Skeletal muscle satellite cell (primary cell): Measurements from ENCODE around the gene PCSK6.

ENCODE experiments used
- H3K27me3 ChIP-seq: 2 replicates; pipeline ENCODE4 v1.7.0; 2013; ENCODE audit warnings: low read length; ENCODE audit not compliant: control insufficient read depth, insufficient read depth
- H3K36me3 ChIP-seq: 2 replicates; pipeline ENCODE4 v1.7.0; 2013; ENCODE audit warnings: mild to moderate bottlenecking, control low read depth, low read length; ENCODE audit not compliant: insufficient read depth
- H3K4me1 ChIP-seq: 2 replicates; pipeline ENCODE4 v1.7.0; 2013; ENCODE audit warnings: low read length; ENCODE audit not compliant: control insufficient read depth, insufficient read depth
- H3K4me2 ChIP-seq: 2 replicates; pipeline ENCODE4 v1.7.0; 2013; ENCODE audit warnings: mild to moderate bottlenecking, low read length
- H3K4me3 ChIP-seq: 2 replicates; pipeline ENCODE4 v1.7.0; 2013; ENCODE audit warnings: low read length
- H3K9ac ChIP-seq: 2 replicates; pipeline ENCODE4 v1.7.0; 2013; ENCODE audit warnings: mild to moderate bottlenecking, low read depth, low read length, moderate library complexity
- H3K9me3 ChIP-seq: replicated peaks from 2 replicates; pipeline ENCODE4 v1.7.0; 2013; ENCODE audit warnings: mild to moderate bottlenecking, control low read depth, low read length

PCSK6 gene

DNA sequence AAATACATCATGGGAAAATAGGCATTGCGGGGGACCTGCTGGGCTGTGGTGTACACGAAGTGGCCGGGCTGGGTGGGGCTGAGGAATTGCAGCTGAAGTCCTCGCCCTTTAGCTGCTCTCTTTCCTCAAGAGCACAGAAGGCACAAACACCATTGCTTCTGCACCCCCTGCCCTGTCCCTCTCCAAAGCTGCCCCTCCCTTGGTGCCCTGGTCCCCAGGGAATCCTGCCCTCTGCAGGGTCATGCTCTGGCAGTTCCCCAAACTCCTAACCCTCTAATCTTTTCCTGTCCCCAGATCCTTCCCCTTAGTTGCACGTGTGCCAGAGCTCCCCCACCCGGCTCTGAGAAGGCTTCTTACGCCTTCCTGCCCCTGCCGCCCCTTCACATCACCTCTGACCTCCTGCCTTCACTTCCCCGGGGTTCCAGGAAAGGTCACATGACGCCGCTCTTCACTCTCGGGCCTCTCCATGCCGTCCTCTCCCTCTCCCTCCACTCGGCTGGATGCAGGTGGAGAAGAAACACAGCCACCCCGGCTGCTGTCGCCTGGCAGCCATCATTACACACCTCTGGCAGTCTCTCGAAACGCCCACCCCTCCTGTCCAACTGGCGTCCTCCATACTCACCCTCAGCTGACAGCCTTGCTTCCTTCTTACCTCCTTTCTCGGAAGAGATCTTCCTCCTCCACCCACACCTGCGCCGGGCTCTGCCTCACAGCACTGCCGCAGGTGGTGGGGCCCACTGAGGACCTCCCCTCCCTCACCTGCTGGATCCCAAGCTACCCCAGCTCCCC lies 6.9 kb upstream of the PCSK6 start:
- H3K4me1 ChIP-seq = peaks cover 21% of the 10 kb centered on the region
- H3K4me3 ChIP-seq = no peak overlapping the region
- no peaks in the 10 kb centered on the region for H3K9me3 ChIP-seq
- H3K27me3 ChIP-seq = peaks cover 31% of the 10 kb centered on the region
- H3K4me2 ChIP-seq = no peak overlapping the region
- H3K36me3 ChIP-seq = no peaks in the 10 kb centered on the region
- H3K9ac ChIP-seq = no peak overlapping the region

- peaks cover 31% of the 10 kb centered on the region for H3K27me3 ChIP-seq
- no peak overlapping the region for H3K9ac ChIP-seq
- H3K9me3 ChIP-seq = no peaks in the 10 kb centered on the region
- H3K4me1 ChIP-seq = peaks cover 18% of the 10 kb centered on the region
- no peak overlapping the region for H3K4me3 ChIP-seq
- H3K36me3 ChIP-seq = no peaks in the 10 kb centered on the region
- H3K4me2 ChIP-seq = no peak overlapping the region
These were observed 6.1 kb upstream of the PCSK6 start for GRCh38 chr15:101495334-101496197.

GRCh38 chr15:101494251-101494796 lies 4.8 kb upstream of the PCSK6 start:
- Histone ChIP-seq H3K9me3 (no peaks in the 10 kb centered on the region), H3K4me2 (no peak overlapping the region), H3K9ac (no peak overlapping the region), H3K4me3 (no peak overlapping the region), H3K4me1 (peaks cover 6% of the 10 kb centered on the region), H3K36me3 (no peaks in the 10 kb centered on the region), H3K27me3 (peaks cover 34% of the 10 kb centered on the region)

DNA sequence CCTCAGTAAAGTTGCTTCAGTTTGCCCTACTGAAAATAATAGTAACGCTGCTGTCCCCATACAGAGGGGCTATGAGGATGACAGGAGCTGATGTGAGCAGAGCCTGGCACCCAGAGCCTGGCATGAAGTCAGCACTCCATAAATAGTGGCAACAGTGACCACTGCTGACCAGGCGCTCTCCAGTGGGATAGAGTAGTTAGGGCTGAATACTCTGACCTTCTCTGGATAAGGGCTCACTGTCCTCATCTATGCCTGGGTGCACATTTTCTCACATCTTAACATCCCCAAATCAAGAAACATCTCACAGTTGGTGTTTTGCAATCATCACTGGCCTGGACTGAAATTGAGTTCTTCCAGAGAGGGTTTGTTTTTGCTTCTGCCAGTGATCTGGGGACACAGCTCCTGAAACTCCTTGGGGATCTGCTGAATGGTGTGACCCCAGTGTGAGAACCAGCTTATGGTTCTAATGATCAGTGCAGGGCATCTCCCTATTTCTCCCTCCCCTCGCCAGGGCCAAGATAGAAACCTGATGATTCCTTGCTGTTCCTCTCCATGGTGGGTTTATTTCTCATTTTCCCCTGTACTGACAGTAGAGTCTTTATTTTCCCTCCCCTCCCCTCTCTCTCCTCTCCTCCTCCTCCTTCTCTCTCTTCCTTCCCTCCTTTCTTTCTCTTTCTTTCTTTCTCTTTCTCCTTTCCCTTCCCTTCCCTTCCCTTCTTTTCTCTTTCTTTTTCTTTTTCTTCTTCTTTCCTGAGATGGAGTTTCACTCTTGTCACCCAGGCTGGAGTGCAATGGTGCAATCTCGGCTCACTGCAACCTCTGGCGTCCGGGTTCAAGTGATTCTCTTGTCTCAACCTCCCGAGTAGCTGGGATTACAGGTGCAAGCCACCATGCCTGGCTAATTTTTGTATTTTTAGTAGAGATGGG lies 3.5 kb upstream of the PCSK6 start:
- no peak overlapping the region for H3K4me3 ChIP-seq
- no peak overlapping the region for H3K4me2 ChIP-seq
- H3K36me3 ChIP-seq = no peaks in the 10 kb centered on the region
- no peaks in the 10 kb centered on the region for H3K9me3 ChIP-seq
- H3K4me1 ChIP-seq = no peaks in the 10 kb centered on the region
- H3K27me3 ChIP-seq = peaks cover 42% of the 10 kb centered on the region
- no peak overlapping the region for H3K9ac ChIP-seq

DNA sequence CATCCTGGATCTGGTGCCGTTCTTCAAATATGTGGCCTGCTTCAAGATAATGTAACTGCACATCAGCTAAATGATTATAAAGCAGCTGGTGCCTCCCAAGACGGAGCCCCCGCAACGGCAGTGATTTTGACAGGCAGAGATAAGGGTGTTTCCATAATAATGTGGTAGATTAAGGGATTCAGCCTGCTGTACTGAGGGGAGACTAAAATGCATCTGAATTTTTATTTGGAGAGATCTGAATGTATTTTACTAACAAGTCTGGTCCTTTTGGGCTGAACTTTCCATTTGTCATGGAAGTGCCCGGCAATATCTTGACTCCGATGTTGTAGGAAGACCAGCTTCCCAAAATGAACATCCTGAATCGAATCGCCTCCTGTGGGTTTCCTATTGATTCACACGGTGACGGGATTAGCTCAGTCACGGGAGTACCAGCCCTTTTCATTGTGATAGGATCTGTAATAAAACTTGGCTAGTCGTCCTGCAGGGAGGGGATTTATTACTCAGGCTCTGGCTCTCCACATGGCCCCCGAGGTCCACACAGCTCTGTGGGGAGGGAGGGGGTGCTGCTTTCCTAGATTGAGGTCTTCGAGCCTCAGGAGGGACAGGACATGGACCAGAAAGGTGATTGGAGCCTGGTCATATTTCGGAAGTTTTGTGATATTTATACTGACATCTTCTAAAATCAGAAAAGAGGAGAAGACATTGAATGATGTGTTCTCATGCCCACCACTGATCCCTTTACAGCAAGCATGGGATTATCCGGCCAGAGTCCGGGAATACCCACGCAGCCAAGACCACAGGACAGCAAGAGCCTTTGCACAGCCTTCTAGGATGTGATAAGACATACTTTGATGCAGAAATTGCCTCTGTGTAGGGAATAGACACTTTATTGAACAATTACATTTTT lies 2.5 kb upstream of the PCSK6 start:
- no peak overlapping the region for H3K9ac ChIP-seq
- H3K4me1 ChIP-seq = no peaks in the 10 kb centered on the region
- H3K27me3 ChIP-seq = peaks cover 52% of the 10 kb centered on the region

GRCh38 chr15:101490922-101491733 lies 1.6 kb upstream of the PCSK6 start:
- no peaks in the 10 kb centered on the region for H3K9me3 ChIP-seq
- no peak overlapping the region for H3K9ac ChIP-seq
- H3K27me3 ChIP-seq = peaks cover 58% of the 10 kb centered on the region
- H3K4me2 ChIP-seq = no peak overlapping the region
- no peak overlapping the region for H3K4me3 ChIP-seq
- no peaks in the 10 kb centered on the region for H3K4me1 ChIP-seq
- H3K36me3 ChIP-seq = no peaks in the 10 kb centered on the region

More for the DNA sequence above, 2.5 kb upstream of the PCSK6 start:
- Histone ChIP-seq H3K4me2 (no peak overlapping the region), H3K4me3 (no peak overlapping the region), H3K36me3 (no peaks in the 10 kb centered on the region), H3K9me3 (no peaks in the 10 kb centered on the region)

- Histone ChIP-seq H3K27me3 (peaks cover 56% of the 10 kb centered on the region), H3K9me3 (no peaks in the 10 kb centered on the region), H3K4me2 (no peak overlapping the region)
These were observed 943 bp upstream of the PCSK6 start for GRCh38 chr15:101490408-101490891.

DNA sequence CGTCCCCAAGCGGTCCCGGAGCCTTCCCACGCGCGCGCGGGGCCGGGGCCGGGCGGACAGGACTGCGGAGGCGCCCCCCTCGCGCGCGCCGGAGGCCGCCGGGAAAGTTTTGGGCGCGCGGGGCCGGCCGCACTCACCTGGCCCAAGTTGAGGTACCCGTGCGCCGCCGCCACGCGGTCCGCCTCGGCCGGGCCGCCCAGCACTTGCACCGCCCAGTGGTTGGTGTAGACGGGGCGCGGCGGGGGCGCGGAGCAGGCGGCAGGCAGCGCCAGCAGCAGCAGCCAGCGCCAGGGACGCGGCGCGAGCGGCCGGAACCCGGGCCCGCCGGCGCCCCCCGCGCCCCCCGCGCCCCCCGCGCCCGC lies 289 bp downstream of the PCSK6 start:
- H3K4me3 ChIP-seq = no peak overlapping the region
- H3K27me3 ChIP-seq = peaks cover 55% of the 10 kb centered on the region

More at GRCh38 chr15:101490408-101490891, 943 bp upstream of the PCSK6 start:
- Histone ChIP-seq H3K4me1 (no peaks in the 10 kb centered on the region), H3K9ac (no peak overlapping the region), H3K36me3 (no peaks in the 10 kb centered on the region), H3K4me3 (no peak overlapping the region)

DNA sequence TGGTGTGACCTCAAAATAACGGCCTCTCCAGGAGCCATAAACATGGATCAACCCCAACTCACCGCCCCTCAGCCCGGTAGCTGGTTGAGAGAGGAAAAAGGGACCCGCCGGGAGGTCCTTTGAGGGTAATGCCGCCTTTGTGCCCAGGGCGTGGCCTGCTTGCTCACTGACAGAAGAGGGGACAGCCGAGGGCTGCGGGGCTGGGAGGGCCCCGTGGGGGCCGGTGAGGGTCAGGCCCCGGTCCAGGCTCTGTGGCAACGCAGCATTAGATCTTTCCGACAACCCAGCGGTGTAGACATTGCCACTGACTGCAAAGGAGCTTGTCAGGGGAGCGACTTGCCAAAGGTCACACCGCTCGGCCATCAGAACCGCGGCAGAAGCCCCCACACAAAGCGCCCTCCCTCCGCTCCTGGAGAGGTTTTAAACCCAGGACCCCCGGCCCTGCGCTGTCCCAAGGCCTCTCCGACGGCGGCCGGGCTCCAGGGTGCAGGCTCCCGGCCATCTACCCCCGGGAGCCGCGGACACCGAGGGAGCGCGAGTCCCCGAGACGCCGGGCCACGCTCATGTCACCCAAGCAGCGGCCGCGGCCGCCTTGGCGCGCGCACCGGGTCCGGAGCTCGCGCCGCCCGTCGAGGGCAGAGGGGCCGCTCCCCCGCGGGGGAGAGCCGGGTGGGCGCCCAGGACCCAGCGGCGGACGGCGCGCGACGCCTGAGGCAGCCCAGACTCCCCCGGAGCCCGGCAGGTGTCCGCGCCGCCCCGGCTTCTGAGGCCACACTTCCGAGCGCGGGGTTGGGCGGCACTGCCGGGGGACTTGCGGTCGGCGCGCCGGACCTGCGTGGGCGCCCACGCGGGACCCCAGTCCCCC lies 975 bp downstream of the PCSK6 start:
- no peak overlapping the region for H3K4me3 ChIP-seq
- H3K4me2 ChIP-seq = no peak overlapping the region
- H3K36me3 ChIP-seq = no peaks in the 10 kb centered on the region
- H3K9ac ChIP-seq = no peak overlapping the region
- H3K9me3 ChIP-seq = no peaks in the 10 kb centered on the region
- peaks cover 61% of the 10 kb centered on the region for H3K27me3 ChIP-seq
- no peaks in the 10 kb centered on the region for H3K4me1 ChIP-seq

More for the DNA sequence above, 289 bp downstream of the PCSK6 start:
- Histone ChIP-seq H3K4me1 (no peaks in the 10 kb centered on the region), H3K9ac (no peak overlapping the region), H3K36me3 (no peaks in the 10 kb centered on the region), H3K4me2 (peak overlapping the region; percentile 37), H3K9me3 (no peaks in the 10 kb centered on the region)
